ENCODE results near the gene SERINC1. TPM values are rescaled to one million over a fixed set of nuclear protein-coding genes. Genes with fewer than 3 reads are reported as not detected.

Gene SERINC1
- polyA plus RNA-seq, 1 donor = 135 TPM

- DNase-seq (ENCODE audit: low read depth) = no peak
Observed at GRCh38 chr6:122432816-122433215, 38.8 kb downstream of the SERINC1 start.

GRCh38 chr6:122431780-122432179 lies 39.8 kb downstream of the SERINC1 start:
- no peak for DNase-seq (ENCODE audit: low read depth)

GRCh38 chr6:122429323-122429722 lies 42.3 kb downstream of the SERINC1 start:
- DNase-seq (ENCODE audit: low read depth) = no peak

DNA sequence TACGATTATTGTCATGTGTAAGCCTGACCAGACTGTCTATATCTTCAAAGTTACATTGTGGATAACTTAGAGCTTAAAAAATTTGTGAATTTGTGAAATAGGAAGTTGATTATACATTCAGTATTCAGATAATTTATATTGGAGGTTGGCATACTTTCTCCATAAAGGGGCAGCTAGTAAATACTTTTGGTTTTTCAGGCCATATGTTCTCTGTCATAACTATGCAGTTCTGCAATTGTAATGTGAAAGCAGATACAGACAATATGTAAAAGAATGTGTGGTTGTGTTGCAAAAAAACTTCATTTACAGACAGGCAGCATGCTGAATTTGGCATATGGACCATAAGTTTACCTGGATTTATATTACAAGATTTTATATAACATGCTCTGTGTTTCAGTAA lies 42.8 kb downstream of the SERINC1 start:
- no peak for DNase-seq (ENCODE audit: low read depth)

DNA sequence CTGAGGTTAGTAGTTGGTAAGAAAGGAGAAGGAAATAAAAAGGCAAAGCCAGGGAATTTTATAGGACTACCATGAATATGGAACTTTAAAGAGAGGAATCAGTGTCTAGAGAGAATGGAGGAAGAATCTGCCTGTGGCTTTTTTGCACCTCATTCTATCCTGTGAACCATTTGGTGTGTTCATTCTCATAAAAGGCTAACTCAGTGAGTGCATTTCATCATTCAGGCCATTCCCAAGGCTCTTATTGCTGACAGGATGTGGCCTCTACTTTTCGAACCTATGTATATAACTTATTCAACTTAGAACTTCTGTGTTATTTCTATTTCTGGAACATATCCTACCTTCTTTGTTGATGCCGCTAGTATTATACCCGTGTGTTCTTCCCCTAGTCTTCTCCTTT lies 45.0 kb downstream of the SERINC1 start:
- no peak for DNase-seq (ENCODE audit: low read depth)

DNA sequence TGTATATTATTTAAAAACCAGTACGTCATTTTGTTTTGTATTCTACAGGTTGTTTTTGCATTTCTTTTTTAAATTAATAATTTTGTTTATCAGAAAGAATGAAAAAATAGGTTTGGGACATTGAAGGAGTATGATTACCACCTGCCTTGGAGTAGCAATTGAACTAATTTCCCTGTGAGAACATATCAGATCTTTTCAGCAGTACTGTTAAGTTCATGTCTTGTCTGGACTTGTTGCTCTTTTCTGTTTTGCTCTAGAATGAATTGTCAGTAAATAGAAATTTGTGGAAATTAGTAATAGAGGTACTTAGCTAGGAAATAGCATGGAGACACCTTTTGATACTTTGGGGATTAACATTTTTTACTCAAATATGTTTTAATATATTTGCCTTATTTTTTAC lies 47.9 kb downstream of the SERINC1 start:
- no peak for DNase-seq (ENCODE audit: low read depth)

DNA sequence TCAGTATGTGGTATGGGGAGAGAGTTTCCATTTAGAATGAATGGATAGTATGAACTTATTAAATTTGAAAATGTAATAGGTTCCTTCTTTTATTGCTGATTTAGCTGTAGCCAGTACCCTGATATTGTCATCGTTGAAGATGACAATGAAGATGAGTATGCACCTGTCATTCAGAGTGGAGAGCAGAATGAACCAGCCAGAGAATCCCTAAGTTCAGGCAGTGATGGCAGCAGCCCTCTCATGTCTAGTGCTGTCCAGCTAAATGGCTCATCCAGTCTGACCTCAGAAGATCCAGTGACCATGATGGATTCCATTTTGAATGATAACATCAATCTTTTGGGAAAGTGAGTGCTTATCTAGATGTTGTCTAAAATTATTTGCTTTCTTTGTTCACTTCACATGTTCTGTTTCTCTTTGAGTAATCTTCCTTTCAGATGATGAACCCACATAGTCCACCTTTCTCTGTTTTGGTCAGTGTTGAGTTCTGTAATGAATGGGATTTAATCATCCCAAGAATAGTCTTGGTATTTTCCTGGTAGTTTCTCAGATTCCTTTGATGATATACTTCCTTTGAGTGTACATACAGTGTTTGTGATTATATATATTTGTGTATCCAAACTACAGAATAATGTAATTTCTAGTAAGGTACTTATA lies 48.9 kb downstream of the SERINC1 start:
- DNase-seq (ENCODE audit: low read depth) = no peak

DNA sequence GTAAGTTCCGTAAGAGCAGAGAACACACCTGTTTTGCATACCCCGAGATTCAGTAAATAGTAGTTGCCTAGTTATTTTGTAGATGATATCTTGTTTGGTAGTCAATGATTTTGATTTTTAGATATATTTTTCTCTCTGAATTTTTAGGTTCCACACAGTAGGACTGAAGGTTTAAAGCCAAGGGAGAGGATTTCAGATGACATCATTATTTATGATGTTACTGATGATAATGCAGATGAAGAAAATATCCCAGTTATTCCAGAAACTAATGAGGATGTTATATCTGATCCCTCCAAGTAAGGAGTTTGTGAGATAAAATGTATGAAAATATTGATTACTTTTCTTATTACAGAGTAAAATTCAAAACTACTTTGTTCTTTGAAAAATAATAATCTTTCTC lies 49.6 kb downstream of the SERINC1 start:
- no peak for DNase-seq (ENCODE audit: low read depth)

- no peak for DNase-seq (ENCODE audit: low read depth)
Observed at GRCh38 chr6:122416825-122417224, 54.8 kb downstream of the SERINC1 start.

DNA sequence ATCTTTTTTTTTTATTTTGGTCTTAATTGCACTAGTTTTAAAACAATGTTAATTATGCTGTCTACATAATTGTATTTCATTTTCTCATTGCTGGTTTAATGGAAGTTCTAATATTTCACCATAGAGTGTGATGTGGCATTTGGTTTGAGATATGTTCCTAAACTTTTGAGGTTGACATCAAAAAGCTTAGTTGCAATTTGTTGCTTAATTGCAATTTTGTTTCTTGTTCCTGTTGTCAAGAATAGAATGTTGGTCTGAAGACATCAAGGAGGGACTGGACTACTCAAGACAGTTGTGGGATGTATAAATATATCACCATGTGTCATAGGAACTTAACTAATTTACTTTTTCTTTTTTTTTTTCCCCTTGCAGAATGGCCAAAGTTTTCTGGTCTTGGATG lies 59.6 kb downstream of the SERINC1 start:
- DNase-seq (ENCODE audit: low read depth) = no peak

GRCh38 chr6:122408702-122409458 lies 62.7 kb downstream of the SERINC1 start:
- DNase-seq (ENCODE audit: low read depth) = no peak

GRCh38 chr6:122408240-122408639 lies 63.4 kb downstream of the SERINC1 start:
- no peak for DNase-seq (ENCODE audit: low read depth)

DNA sequence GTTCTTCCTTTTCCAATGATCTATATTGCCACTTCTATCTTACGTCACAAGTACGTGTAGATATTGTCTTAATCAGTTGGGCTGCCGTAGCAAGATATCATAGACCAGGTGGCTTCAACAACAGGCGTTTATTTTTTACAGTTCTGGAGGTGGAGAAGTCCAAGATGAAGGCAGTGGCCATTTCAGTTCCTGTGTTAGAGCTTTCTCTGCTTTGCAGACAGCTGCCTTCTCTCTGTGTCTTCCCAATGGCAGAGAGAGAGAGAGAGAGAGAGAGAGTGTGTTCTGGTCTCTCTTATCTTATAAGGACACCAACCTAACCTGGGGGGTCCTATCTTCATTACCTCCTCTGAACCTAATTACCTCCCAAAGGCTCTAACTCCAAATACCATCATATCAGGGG lies 63.9 kb downstream of the SERINC1 start:
- no peak for DNase-seq (ENCODE audit: low read depth)

DNA sequence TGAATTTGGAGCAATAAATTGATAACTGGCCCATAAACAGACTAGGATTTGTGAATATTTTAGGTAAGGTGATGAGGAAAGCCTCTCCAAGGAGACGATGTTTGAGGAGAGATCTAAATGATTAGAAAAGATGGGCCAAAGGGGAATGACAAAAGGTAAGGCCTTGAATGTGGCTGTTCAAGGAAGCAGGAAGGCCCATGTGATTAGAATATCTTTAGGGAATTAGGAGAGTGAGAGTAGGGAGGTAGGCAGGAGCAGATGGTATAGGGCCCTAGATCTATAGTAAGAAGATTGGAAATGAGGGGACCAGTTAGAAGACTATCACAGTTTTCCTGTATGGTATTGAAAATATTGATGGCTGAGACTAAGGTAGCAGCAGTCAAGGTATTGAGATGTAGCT lies 65.4 kb downstream of the SERINC1 start:
- no peak for DNase-seq (ENCODE audit: low read depth)

- no peak for DNase-seq (ENCODE audit: low read depth)
Observed at GRCh38 chr6:122405417-122405816, 66.2 kb downstream of the SERINC1 start.

- no peak for DNase-seq (ENCODE audit: low read depth)
Observed at GRCh38 chr6:122404444-122404843, 67.2 kb downstream of the SERINC1 start.

DNA sequence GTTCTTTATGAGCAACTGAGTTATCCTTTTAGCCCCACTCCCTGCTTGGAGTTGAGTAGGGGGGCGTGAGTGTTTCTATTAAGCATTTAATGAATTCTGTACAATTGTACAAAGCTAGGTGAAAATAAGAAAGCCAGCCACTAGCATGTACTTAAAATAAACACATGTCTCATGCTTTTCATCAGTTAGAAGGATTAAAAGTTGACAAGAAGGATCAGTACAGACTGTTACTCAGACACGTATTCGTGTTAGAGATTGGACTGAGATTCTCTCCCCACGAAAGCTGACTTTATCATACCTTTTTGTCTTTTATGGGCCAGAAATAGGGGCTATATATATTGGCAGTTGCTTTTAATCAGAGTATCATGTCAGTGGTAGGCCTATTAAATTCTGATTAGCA lies 70.5 kb downstream of the SERINC1 start:
- no peak for DNase-seq (ENCODE audit: low read depth)

- DNase-seq (ENCODE audit: low read depth) = no peak
Observed at GRCh38 chr6:122400462-122401089, 71.0 kb downstream of the SERINC1 start.

DNA sequence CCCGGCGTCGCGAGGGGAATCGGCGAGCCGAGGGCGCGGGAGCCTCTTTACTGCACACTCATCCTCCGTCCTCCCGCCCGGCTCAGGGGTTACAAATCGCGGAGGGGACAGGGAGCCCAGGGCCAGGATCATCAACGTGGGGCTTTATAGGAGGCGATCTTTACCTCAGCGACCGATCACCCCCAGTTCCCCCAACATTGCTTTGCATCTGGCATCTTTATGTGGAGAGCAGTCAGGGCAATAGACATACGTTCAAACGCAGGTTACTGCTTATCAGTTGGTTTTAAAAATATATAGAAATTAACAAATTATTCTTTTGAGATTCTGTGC lies 71.5 kb downstream of the SERINC1 start:
- DNase-seq (ENCODE audit: low read depth) = no peak

- peak; percentile 92 for DNase-seq (ENCODE audit: low read depth)
Observed at GRCh38 chr6:122399348-122400120, 72.1 kb downstream of the SERINC1 start, which contains the start of gene HSF2. Gene HSF2 (plus strand): TSS chr6:122399652. CDS start chr6:122399738, 86 bp downstream.

DNA sequence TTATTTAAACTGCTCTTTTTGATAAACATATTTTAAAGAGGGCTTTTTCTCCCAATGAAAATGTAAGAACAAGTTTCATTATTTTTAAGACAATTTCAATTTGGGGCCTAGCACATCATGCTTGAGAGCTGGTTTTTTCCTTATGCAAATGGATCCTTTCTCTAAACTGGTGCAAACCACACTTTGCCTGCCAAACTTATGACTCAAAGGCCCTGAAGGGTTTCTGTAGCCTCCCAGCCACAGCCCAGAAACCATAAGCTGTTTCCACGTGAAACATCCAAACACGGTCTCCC lies 72.6 kb downstream of the SERINC1 start:
- DNase-seq (ENCODE audit: low read depth) = no peak

DNA sequence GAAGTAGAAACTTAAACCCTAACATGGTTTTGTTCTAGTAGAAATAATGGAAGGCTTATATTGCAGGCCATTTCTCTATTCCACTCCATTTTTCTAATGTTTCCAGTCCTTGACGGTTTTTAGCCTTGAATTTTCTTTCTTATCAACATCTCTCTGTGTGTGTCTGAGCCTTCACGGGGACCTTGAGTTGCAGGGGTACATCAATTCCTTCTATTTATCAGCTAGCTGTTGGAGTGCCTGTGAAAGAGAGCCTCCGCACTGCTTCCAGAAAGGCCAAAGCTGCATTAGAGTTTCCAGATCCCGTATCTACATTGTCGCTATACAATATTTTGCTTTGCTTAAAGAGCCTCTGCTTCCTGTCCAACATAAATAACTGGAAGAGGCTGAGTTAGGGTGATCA lies 77.6 kb downstream of the SERINC1 start:
- DNase-seq (ENCODE audit: low read depth) = no peak
